HG02840 (cell line): ENCODE results near the gene CASP7.

ENCODE experiments used
- ATAC-seq: cut with Tn5 transposase; IDR thresholded peaks from one replicate; pipeline ENCODE4 v1.9.1; 2021; ENCODE audit warnings: mild to moderate bottlenecking, moderate library complexity, moderate number of reproducible peaks; ENCODE audit not compliant: unreplicated experiment, low FRiP score

The CASP7 gene

GRCh38 chr10:113709221-113709838 is 29.6 kb downstream of the CASP7 start:
- no peak for ATAC-seq

- ATAC-seq: no peak
These were observed 31.4 kb downstream of the CASP7 start for GRCh38 chr10:113711142-113711541.

- no peak for ATAC-seq
These were observed 32.3 kb downstream of the CASP7 start for GRCh38 chr10:113712024-113712423.

GRCh38 chr10:113712755-113713639 is 33.3 kb downstream of the CASP7 start:
- ATAC-seq: no peak

- ATAC-seq: no peak
These were observed 33.9 kb downstream of the CASP7 start for GRCh38 chr10:113713640-113713982.

GRCh38 chr10:113716109-113716910 is 36.6 kb downstream of the CASP7 start:
- ATAC-seq: no peak

- ATAC-seq: no peak
These were observed 39.5 kb downstream of the CASP7 start for GRCh38 chr10:113718969-113719822.

- no peak for ATAC-seq
These were observed 40.7 kb downstream of the CASP7 start for GRCh38 chr10:113720386-113720785.

- no peak for ATAC-seq
These were observed 52.6 kb downstream of the CASP7 start for GRCh38 chr10:113732160-113732881.

- ATAC-seq: no peak
These were observed 53.3 kb downstream of the CASP7 start for GRCh38 chr10:113732966-113733365.

GRCh38 chr10:113733635-113734034 is 53.9 kb downstream of the CASP7 start:
- ATAC-seq: no peak

GRCh38 chr10:113735913-113736312 is 56.2 kb downstream of the CASP7 start:
- peak; percentile 79 for ATAC-seq

- ATAC-seq: no peak
These were observed 56.9 kb downstream of the CASP7 start for GRCh38 chr10:113736576-113736975.

GRCh38 chr10:113739031-113739430 is 59.3 kb downstream of the CASP7 start:
- no peak for ATAC-seq

- ATAC-seq: no peak
These were observed 59.9 kb downstream of the CASP7 start for GRCh38 chr10:113739577-113739976.

- ATAC-seq: no peak
These were observed 61.1 kb downstream of the CASP7 start for GRCh38 chr10:113740850-113741249.

GRCh38 chr10:113742466-113742865 is 62.8 kb downstream of the CASP7 start:
- no peak for ATAC-seq

- ATAC-seq: no peak
These were observed 63.9 kb downstream of the CASP7 start for GRCh38 chr10:113743594-113743993.

GRCh38 chr10:113745374-113745773 is 65.7 kb downstream of the CASP7 start:
- no peak for ATAC-seq
